Activated CD8-positive, alpha-beta memory T cell treated with anti-CD3 and anti-CD28 coated beads, Interleukin-2, amount 10 ng/mL, durations not matched to agents 7 days and 5 days (primary cell): ENCODE results near the gene JAG1. TPM values are rescaled to one million over a fixed set of nuclear protein-coding genes. Genes with fewer than 3 reads are reported as not detected.

Source experiments
- ATAC-seq: fragments of 150-1000 bp; cut with Tn5 transposase; one replicate; pipeline ENCODE4 v1.10.0; 2021; ENCODE audit warnings: moderate library complexity
- CTCF ChIA-PET: fragments of 350-600 bp; sonication (Branson Sonifier 250); formaldehyde crosslinking; loops from one replicate; lab custom pipeline; 2021; ENCODE audit warnings: antibody characterized with exemption; lab: Charles Lee
- DNase-seq: peaks from one replicate; pipeline ENCODE4 v3.0.0-alpha.2; 2020
- H3K27ac Mint-ChIP-seq: one replicate; pipeline ENCODE4 v1.8.0; 2021; ENCODE audit warnings: mild to moderate bottlenecking, mixed read lengths
- H3K27me3 Mint-ChIP-seq: one replicate; pipeline ENCODE4 v1.8.0; 2021; ENCODE audit warnings: mixed read lengths
- H3K36me3 Mint-ChIP-seq: one replicate; pipeline ENCODE4 v1.8.0; 2021; ENCODE audit warnings: mild to moderate bottlenecking, mixed read lengths
- H3K4me1 Mint-ChIP-seq: one replicate; pipeline ENCODE4 v1.8.0; 2021; ENCODE audit warnings: mixed read lengths
- H3K4me3 Mint-ChIP-seq: one replicate; pipeline ENCODE4 v1.8.0; 2021; ENCODE audit warnings: mild to moderate bottlenecking, moderate library complexity, mixed read lengths
- H3K9me3 Mint-ChIP-seq: one replicate; pipeline ENCODE4 v1.8.0; 2022; ENCODE audit warnings: low read depth, mixed read lengths
- total RNA-seq, 2 experiments: library from RNA; stranded (reverse); gene quantifications; one replicate each; pipeline ENCODE4 v1.2.3, GENCODE V29; 2021

The JAG1 gene
- total RNA-seq, 2 experiments from 2014 or later: 0.15 to 0.54 TPM

GRCh38 chr20:10709916-10710315, 36.1 kb upstream of the JAG1 start:
- H3K27me3 Mint-ChIP-seq: peaks cover 5% of the 10 kb centered on the region
- H3K4me3 Mint-ChIP-seq: no peak overlapping the region
- DNase-seq (no peak), ATAC-seq (no peak)
- CTCF ChIA-PET: no interaction called here
- no peaks in the 10 kb centered on the region for H3K4me1 Mint-ChIP-seq
- H3K9me3 Mint-ChIP-seq: no peaks in the 10 kb centered on the region
- no peak overlapping the region for H3K27ac Mint-ChIP-seq
- no peaks in the 10 kb centered on the region for H3K36me3 Mint-ChIP-seq

GRCh38 chr20:10708351-10709185, 34.8 kb upstream of the JAG1 start:
- no peaks in the 10 kb centered on the region for H3K36me3 Mint-ChIP-seq
- no peak overlapping the region for H3K4me3 Mint-ChIP-seq
- peaks cover 5% of the 10 kb centered on the region for H3K27me3 Mint-ChIP-seq
- H3K27ac Mint-ChIP-seq: no peak overlapping the region
- no peaks in the 10 kb centered on the region for H3K9me3 Mint-ChIP-seq
- CTCF ChIA-PET: no interaction called here
- DNase-seq: no peak
- no peaks in the 10 kb centered on the region for H3K4me1 Mint-ChIP-seq
- no peak for ATAC-seq

GRCh38 chr20:10707791-10708190, 34.0 kb upstream of the JAG1 start:
- H3K4me3 Mint-ChIP-seq: no peak overlapping the region
- no peaks in the 10 kb centered on the region for H3K9me3 Mint-ChIP-seq
- H3K27me3 Mint-ChIP-seq: no peaks in the 10 kb centered on the region
- no peak overlapping the region for H3K27ac Mint-ChIP-seq
- ATAC-seq: no peak
- no peaks in the 10 kb centered on the region for H3K4me1 Mint-ChIP-seq
- no peaks in the 10 kb centered on the region for H3K36me3 Mint-ChIP-seq
- CTCF ChIA-PET: no interaction called here
- DNase-seq: no peak

GRCh38 chr20:10707068-10707467, 33.3 kb upstream of the JAG1 start:
- Mint-ChIP-seq H3K9me3 (no peaks in the 10 kb centered on the region), H3K27ac (no peak overlapping the region), H3K4me1 (no peaks in the 10 kb centered on the region), H3K4me3 (no peak overlapping the region), H3K36me3 (no peaks in the 10 kb centered on the region), H3K27me3 (no peaks in the 10 kb centered on the region)
- DNase-seq (no peak), ATAC-seq (no peak)
- CTCF ChIA-PET: no interaction called here

DNA sequence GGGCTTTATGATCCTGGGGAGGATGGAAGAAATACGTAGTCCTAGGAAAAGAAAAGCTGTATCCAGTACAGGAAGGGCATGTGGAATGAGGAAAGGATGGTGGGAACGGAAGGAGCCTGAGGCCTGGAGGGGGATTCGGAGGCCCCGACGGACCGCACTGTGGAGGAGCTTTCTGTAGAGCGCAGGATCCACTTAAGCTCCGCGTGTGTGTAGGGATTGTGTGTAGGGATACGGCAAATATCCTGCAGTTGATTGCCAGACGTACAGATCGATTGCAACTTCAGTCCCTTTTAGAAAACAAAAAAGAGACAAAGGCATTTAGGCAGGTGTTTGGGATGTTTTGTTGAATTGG, 32.6 kb upstream of the JAG1 start:
- DNase-seq (no peak), ATAC-seq (no peak)
- Mint-ChIP-seq H3K4me1 (no peaks in the 10 kb centered on the region), H3K4me3 (no peak overlapping the region), H3K9me3 (no peaks in the 10 kb centered on the region), H3K36me3 (no peaks in the 10 kb centered on the region), H3K27me3 (no peaks in the 10 kb centered on the region), H3K27ac (no peak overlapping the region)
- CTCF ChIA-PET: no interaction called here

DNA sequence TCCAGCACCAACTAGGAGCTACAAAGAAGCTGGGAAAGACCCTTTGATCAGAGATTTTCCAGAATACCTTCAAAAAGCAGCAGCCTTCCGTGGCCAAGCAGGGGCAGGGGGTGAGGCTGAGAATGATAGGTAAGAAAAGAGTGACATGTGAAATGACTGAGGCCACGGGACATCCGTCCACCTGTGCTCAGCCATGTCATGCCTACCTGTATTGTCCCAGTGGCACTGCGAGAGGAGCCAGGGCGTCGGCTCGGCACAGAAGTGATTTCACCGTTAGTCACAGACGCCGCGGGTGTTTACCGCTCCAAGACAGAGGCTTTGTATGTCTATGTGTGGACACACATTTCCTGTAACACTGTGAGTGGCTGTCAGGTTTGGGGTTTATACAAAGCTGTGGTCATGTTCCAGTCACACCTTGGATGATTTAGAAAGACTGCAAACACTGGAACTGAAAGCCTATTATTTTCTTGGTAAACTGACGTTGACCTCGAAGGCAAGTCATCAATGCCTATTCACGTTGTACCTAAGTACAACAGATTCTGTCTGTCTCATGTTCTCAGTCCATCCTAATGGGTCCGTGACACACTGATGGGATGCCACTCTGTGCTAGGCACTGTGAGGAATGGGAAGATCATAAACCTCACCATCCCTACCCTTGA, 32.1 kb upstream of the JAG1 start:
- H3K4me3 Mint-ChIP-seq: no peak overlapping the region
- no peak for ATAC-seq
- H3K27ac Mint-ChIP-seq: no peak overlapping the region
- no peaks in the 10 kb centered on the region for H3K9me3 Mint-ChIP-seq
- DNase-seq: no peak
- CTCF ChIA-PET: no interaction called here
- no peaks in the 10 kb centered on the region for H3K4me1 Mint-ChIP-seq
- H3K36me3 Mint-ChIP-seq: no peaks in the 10 kb centered on the region
- no peaks in the 10 kb centered on the region for H3K27me3 Mint-ChIP-seq

DNA sequence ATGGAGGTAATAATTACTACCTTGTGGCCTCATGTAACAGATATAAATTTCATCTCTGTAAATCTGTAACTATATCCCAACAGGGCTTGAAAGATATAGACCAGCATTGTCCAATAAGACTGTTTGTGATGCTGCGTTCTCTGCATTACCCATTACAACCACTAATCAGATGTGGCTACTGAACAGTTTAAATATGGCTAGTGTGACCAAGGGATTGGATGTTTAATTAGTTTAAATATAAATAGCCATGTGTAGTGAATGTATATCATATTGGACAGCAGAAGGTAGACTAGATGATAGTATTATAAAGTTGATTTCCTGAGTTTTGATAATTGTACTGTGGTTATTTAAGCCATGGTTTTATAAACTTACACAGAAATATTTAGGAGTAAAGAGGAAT, 27.8 kb upstream of the JAG1 start:
- ATAC-seq (no peak), DNase-seq (no peak)
- Mint-ChIP-seq H3K27me3 (peaks cover 5% of the 10 kb centered on the region), H3K27ac (no peak overlapping the region), H3K9me3 (no peaks in the 10 kb centered on the region), H3K4me3 (no peak overlapping the region), H3K36me3 (no peaks in the 10 kb centered on the region), H3K4me1 (no peaks in the 10 kb centered on the region)
- CTCF ChIA-PET: no interaction called here

GRCh38 chr20:10699941-10700340, 26.1 kb upstream of the JAG1 start:
- Mint-ChIP-seq H3K27me3 (peaks cover 15% of the 10 kb centered on the region), H3K9me3 (no peaks in the 10 kb centered on the region), H3K4me1 (no peaks in the 10 kb centered on the region), H3K36me3 (no peaks in the 10 kb centered on the region), H3K4me3 (no peak overlapping the region), H3K27ac (no peak overlapping the region)
- no peak for DNase-seq
- ATAC-seq: no peak
- CTCF ChIA-PET: interaction anchor here (1.1 kb wide), 1 partner anchor 9 kb away, joined by 3 read pairs; no protein-coding TSS in a partner anchor

- Mint-ChIP-seq H3K27ac (no peak overlapping the region), H3K36me3 (no peaks in the 10 kb centered on the region), H3K4me3 (no peak overlapping the region), H3K4me1 (no peaks in the 10 kb centered on the region), H3K27me3 (peaks cover 15% of the 10 kb centered on the region), H3K9me3 (no peaks in the 10 kb centered on the region)
- ATAC-seq: no peak
- CTCF ChIA-PET: interaction anchor here (1.1 kb wide), 1 partner anchor 8 kb away, joined by 3 read pairs; no protein-coding TSS in a partner anchor
- no peak for DNase-seq
Observed at GRCh38 chr20:10699489-10699888, 25.7 kb upstream of the JAG1 start.

GRCh38 chr20:10696650-10697049, 22.9 kb upstream of the JAG1 start:
- CTCF ChIA-PET: interaction anchor here (1.0 to 1.5 kb wide), 2 partner anchors 9 to 376 kb away, joined by 3 to 6 read pairs; no protein-coding TSS in a partner anchor

DNA sequence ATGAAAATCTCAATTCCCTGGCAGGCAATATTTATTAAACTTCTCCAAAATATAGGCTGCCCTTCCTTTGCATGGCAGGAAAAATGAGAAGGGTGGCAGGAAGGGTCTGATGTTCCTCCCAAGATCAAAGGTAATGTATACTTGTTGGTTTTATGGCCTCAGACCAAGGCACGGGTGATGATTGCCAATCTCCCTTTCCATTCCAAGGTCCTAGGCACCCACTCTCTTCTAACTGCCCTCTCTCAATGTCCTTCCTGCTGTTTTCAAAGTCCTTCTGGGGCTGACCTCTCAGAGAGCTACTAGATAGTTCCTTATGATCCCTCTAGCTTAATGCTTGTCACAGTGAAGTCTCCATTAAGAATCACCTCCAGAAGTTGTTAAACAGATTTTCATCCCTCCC, 15.6 kb upstream of the JAG1 start:
- Mint-ChIP-seq H3K27me3 (peaks cover 28% of the 10 kb centered on the region), H3K4me3 (no peak overlapping the region), H3K36me3 (no peaks in the 10 kb centered on the region), H3K4me1 (no peaks in the 10 kb centered on the region), H3K27ac (no peak overlapping the region), H3K9me3 (no peaks in the 10 kb centered on the region)
- ATAC-seq (no peak), DNase-seq (no peak)
- CTCF ChIA-PET: no interaction called here

More at GRCh38 chr20:10696650-10697049, 22.9 kb upstream of the JAG1 start:
- ATAC-seq: no peak
- Mint-ChIP-seq H3K27ac (no peak overlapping the region), H3K36me3 (no peaks in the 10 kb centered on the region), H3K4me1 (no peaks in the 10 kb centered on the region), H3K9me3 (no peaks in the 10 kb centered on the region), H3K27me3 (peaks cover 18% of the 10 kb centered on the region), H3K4me3 (no peak overlapping the region)
- DNase-seq: no peak

- DNase-seq (no peak), ATAC-seq (no peak)
- Mint-ChIP-seq H3K27ac (no peak overlapping the region), H3K4me3 (no peak overlapping the region), H3K36me3 (no peaks in the 10 kb centered on the region), H3K27me3 (peaks cover 28% of the 10 kb centered on the region), H3K9me3 (no peaks in the 10 kb centered on the region), H3K4me1 (no peaks in the 10 kb centered on the region)
- CTCF ChIA-PET: interaction anchor here (1.1 to 2.0 kb wide), 2 partner anchors 9 to 13 kb away, joined by 6 read pairs; partner anchors contain the start of gene JAG1
Observed at GRCh38 chr20:10687895-10688294, 14.1 kb upstream of the JAG1 start.

- H3K4me1 Mint-ChIP-seq: no peaks in the 10 kb centered on the region
- peaks cover 38% of the 10 kb centered on the region for H3K27me3 Mint-ChIP-seq
- H3K4me3 Mint-ChIP-seq: no peak overlapping the region
- CTCF ChIA-PET: interaction anchor here (1.1 kb wide), 1 partner anchor 12 kb away, joined by 6 read pairs; the partner anchor contains the start of gene JAG1
- H3K27ac Mint-ChIP-seq: no peak overlapping the region
- no peaks in the 10 kb centered on the region for H3K36me3 Mint-ChIP-seq
- DNase-seq: no peak
- ATAC-seq: no peak
- H3K9me3 Mint-ChIP-seq: no peaks in the 10 kb centered on the region
Observed at GRCh38 chr20:10686356-10687133, 12.7 kb upstream of the JAG1 start.
